ENCODE measurements around the gene ARFGAP1. TPM values are rescaled to one million over a fixed set of nuclear protein-coding genes. Genes with fewer than 3 reads are reported as not detected.

Gene ARFGAP1
- total RNA-seq, 3 donors from 2014 or later (not counting 1 experiment from before 2014, with no cell fraction given): 118 to 138 (median 127) TPM

DNA sequence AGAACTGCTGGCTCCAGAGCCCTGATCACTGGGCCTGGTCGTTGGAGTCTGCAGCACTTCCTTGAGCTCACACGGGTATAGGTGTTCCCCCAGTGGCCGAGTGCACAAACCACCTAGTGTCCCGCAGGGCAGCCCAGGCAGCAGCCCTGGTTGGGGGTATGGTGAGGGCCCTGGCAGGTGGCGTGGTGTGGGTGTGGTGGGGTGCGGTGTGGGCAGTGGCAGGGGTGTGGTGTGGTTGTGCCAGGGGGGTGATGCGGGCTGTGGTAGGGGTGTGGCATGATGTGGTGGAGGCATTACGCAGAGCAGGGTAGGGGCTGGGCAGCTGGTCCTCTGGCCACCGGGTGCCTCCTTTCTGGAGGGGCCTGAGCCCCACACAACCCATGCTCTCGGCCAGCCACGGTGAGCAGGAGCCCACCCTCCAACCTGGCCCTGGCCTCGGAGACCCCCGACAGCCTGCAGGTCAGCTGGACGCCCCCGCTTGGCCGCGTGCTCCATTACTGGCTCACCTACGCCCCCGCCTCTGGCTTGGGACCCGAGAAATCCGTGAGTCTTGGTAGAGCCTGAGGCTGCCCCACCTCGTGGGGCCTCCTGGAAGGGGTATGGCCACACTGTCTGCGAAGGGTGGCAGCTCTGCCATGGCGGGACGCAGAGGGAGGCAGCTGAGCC, 40.9 kb downstream of the ARFGAP1 start:
- Mint-ChIP-seq H3K4me1 (no peaks in the 10 kb centered on the region), H3K4me3 (no peak overlapping the region), H3K27ac (no peak overlapping the region), H3K27me3 (ENCODE audit: low read depth in 2 of 2) (no peaks in the 10 kb centered on the region), H3K36me3 (no peaks in the 10 kb centered on the region), H3K9me3 (no peaks in the 10 kb centered on the region)
- ATAC-seq (no peak), DNase-seq (no peak)
- H3K4me3 ChIP-seq (ENCODE audit: low read length): no peak overlapping the region
- no peak overlapping the region for H3K27ac ChIP-seq (ENCODE audit: low read length)
- no peaks in the 10 kb centered on the region for H3K36me3 ChIP-seq (ENCODE audit: control insufficient read depth, insufficient read depth, low read length)
- H3K4me1 ChIP-seq (ENCODE audit: control insufficient read depth, insufficient read depth, low read length): peaks cover 3% of the 10 kb centered on the region
- 76% methylated on average over 25 of the region's 25 CpGs for WGBS (ENCODE audit: insufficient coverage)
- no peaks in the 10 kb centered on the region for H3K9me3 ChIP-seq (ENCODE audit: control insufficient read depth, insufficient read depth, low read length)
- intact Hi-C loops (cut with micrococcal nuclease): no loop called here
- TF ChIP-seq, protein P1, sequence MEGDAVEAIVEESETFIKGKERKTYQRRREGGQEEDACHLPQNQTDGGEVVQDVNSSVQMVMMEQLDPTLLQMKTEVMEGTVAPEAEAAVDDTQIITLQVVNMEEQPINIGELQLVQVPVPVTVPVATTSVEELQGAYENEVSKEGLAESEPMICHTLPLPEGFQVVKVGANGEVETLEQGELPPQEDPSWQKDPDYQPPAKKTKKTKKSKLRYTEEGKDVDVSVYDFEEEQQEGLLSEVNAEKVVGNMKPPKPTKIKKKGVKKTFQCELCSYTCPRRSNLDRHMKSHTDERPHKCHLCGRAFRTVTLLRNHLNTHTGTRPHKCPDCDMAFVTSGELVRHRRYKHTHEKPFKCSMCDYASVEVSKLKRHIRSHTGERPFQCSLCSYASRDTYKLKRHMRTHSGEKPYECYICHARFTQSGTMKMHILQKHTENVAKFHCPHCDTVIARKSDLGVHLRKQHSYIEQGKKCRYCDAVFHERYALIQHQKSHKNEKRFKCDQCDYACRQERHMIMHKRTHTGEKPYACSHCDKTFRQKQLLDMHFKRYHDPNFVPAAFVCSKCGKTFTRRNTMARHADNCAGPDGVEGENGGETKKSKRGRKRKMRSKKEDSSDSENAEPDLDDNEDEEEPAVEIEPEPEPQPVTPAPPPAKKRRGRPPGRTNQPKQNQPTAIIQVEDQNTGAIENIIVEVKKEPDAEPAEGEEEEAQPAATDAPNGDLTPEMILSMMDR (IDR thresholded peaks at IDR 0.05): no peak
- no peaks in the 10 kb centered on the region for H3K27me3 ChIP-seq (ENCODE audit: control insufficient read depth, insufficient read depth, low read length)

DNA sequence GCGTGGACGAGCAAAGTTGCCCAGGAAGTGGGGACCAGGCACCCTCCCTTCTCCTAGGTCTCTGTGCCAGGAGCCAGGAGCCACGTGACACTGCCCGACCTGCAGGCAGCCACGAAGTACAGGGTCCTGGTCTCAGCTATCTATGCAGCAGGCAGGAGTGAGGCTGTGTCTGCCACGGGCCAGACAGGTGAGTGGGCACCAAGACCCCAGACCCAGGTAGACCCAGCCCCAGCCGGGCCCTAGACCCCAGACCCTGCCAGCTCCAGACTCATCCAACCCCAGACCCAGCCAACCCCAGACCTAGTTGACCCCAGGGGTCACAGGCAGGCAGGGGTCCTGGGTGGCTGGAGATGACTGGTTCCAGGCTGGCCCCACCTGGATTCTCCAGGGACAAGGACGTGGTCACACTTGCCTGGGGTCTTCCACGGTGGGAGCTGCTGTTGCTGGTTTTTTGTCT, 41.4 kb downstream of the ARFGAP1 start:
- no peaks in the 10 kb centered on the region for H3K9me3 Mint-ChIP-seq
- no peaks in the 10 kb centered on the region for H3K27me3 ChIP-seq (ENCODE audit: control insufficient read depth, insufficient read depth, low read length)
- no peak overlapping the region for H3K27ac Mint-ChIP-seq

DNA sequence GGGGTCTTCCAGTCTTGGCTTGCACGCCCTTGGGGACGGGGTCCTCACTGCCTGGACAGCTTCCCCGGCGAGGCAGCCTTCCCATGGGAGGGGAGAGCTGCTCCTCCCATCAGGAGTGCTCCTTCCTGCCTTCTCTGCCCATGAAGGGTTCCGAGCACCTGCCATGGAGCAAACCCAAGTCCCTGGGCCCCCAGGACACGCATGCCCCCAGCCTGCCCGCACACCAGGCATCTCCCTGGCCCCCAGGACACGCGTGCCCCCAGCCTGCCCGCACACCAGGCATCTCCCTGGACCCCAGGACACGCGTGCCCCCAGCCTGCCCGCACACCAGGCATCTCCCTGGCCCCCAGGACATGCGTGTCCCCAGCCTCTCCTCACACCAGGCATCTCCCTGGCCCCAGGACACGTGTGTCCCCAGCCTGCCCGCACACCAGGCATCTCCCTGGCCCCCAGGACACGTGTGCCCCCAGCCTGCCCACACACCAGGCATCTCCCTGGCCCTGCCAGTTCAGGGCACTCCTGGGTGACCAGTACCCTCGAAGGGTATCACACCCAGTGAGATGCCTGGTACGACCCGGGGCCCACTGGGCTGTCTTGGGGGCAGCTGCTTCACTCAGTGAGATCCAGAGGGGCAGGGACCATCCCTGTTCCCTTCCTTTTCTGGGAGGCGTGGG, 42.1 kb downstream of the ARFGAP1 start:
- no peak overlapping the region for H3K4me3 Mint-ChIP-seq
- TF ChIP-seq, protein P1 (IDR thresholded peaks at IDR 0.05): no peak
- H3K27me3 ChIP-seq (ENCODE audit: control insufficient read depth, insufficient read depth, low read length): no peaks in the 10 kb centered on the region
- DNase-seq (no peak), ATAC-seq (no peak)
- no peaks in the 10 kb centered on the region for H3K27me3 Mint-ChIP-seq (ENCODE audit: low read depth in 2 of 2)
- 78% methylated on average over 21 of the region's 21 CpGs for WGBS (ENCODE audit: insufficient coverage)
- H3K36me3 ChIP-seq (ENCODE audit: control insufficient read depth, insufficient read depth, low read length): no peaks in the 10 kb centered on the region
- H3K36me3 Mint-ChIP-seq: no peaks in the 10 kb centered on the region
- intact Hi-C loops (cut with micrococcal nuclease): no loop called here
- H3K27ac Mint-ChIP-seq: no peak overlapping the region
- H3K4me3 ChIP-seq (ENCODE audit: low read length): no peak overlapping the region
- H3K27ac ChIP-seq (ENCODE audit: low read length): no peak overlapping the region
- no peaks in the 10 kb centered on the region for H3K9me3 ChIP-seq (ENCODE audit: control insufficient read depth, insufficient read depth, low read length)
- H3K4me1 Mint-ChIP-seq: no peaks in the 10 kb centered on the region
- H3K4me1 ChIP-seq (ENCODE audit: control insufficient read depth, insufficient read depth, low read length): peaks cover 3% of the 10 kb centered on the region
- H3K9me3 Mint-ChIP-seq: no peaks in the 10 kb centered on the region

More for the DNA sequence above, 41.4 kb downstream of the ARFGAP1 start:
- H3K4me1 ChIP-seq (ENCODE audit: control insufficient read depth, insufficient read depth, low read length): peaks cover 3% of the 10 kb centered on the region
- no peak overlapping the region for H3K27ac ChIP-seq (ENCODE audit: low read length)
- no peaks in the 10 kb centered on the region for H3K36me3 ChIP-seq (ENCODE audit: control insufficient read depth, insufficient read depth, low read length)
- DNase-seq (no peak), ATAC-seq (no peak)
- 69% methylated on average over 9 of the region's 9 CpGs for WGBS (ENCODE audit: insufficient coverage)
- TF ChIP-seq, protein P1 (IDR thresholded peaks at IDR 0.05): no peak
- no peak overlapping the region for H3K4me3 ChIP-seq (ENCODE audit: low read length)
- Mint-ChIP-seq H3K4me3 (no peak overlapping the region), H3K27me3 (ENCODE audit: low read depth in 2 of 2) (no peaks in the 10 kb centered on the region), H3K36me3 (no peaks in the 10 kb centered on the region), H3K4me1 (no peaks in the 10 kb centered on the region)
- intact Hi-C loops (cut with micrococcal nuclease): no loop called here
- H3K9me3 ChIP-seq (ENCODE audit: control insufficient read depth, insufficient read depth, low read length): no peaks in the 10 kb centered on the region
